ENCODE data around the gene LGALS7.
"Not testable (repeated sequence)": the region's sequence is repeated elsewhere in the genome, so short reads cannot be mapped to it uniquely, and the experiment has no call there.

Gene LGALS7

GRCh38 chr19:38770228-38770948 lies 2.9 kb downstream of the LGALS7 start:
- DNase-seq: not testable (repeated sequence)

GRCh38 chr19:38769635-38770211 lies 3.6 kb downstream of the LGALS7 start:
- DNase-seq: peak; percentile 90

- no peak for DNase-seq
These were observed 6.9 kb downstream of the LGALS7 start for GRCh38 chr19:38766276-38767047.

GRCh38 chr19:38765214-38765613 lies 8.1 kb downstream of the LGALS7 start:
- DNase-seq: no peak

- no peak for DNase-seq
These were observed 9.5 kb downstream of the LGALS7 start for GRCh38 chr19:38763795-38764220.

GRCh38 chr19:38761884-38762389 lies 11.4 kb downstream of the LGALS7 start:
- not testable (repeated sequence) for DNase-seq

GRCh38 chr19:38760805-38761517 lies 12.4 kb downstream of the LGALS7 start:
- peak; percentile 8 for DNase-seq

GRCh38 chr19:38759590-38760003 lies 13.7 kb downstream of the LGALS7 start:
- no peak for DNase-seq

GRCh38 chr19:38754196-38754595 lies 19.1 kb downstream of the LGALS7 start:
- DNase-seq: not testable (repeated sequence)

- not testable (repeated sequence) for DNase-seq
These were observed 19.5 kb downstream of the LGALS7 start for GRCh38 chr19:38753783-38754182.

- DNase-seq: no peak
These were observed 28.0 kb downstream of the LGALS7 start for GRCh38 chr19:38745316-38745715.

- DNase-seq: no peak
These were observed 28.4 kb downstream of the LGALS7 start for GRCh38 chr19:38744874-38745273.

- DNase-seq: no peak
These were observed 29.0 kb downstream of the LGALS7 start, which contains the start of gene CAPN12 for GRCh38 chr19:38744298-38744681. TSS of gene CAPN12 (minus strand) at chr19:38744474. CDS start at chr19:38744165, 309 bp downstream.

- no peak for DNase-seq
These were observed 29.7 kb downstream of the LGALS7 start for GRCh38 chr19:38743394-38744297.

GRCh38 chr19:38742906-38743305 lies 30.4 kb downstream of the LGALS7 start:
- DNase-seq: no peak

GRCh38 chr19:38742296-38742695 lies 31.0 kb downstream of the LGALS7 start:
- no peak for DNase-seq

- no peak for DNase-seq
These were observed 31.6 kb downstream of the LGALS7 start for GRCh38 chr19:38741670-38742069.

- no peak for DNase-seq
These were observed 32.4 kb downstream of the LGALS7 start for GRCh38 chr19:38740932-38741331.

- DNase-seq: no peak
These were observed 33.1 kb downstream of the LGALS7 start for GRCh38 chr19:38740257-38740592.

- no peak for DNase-seq
These were observed 33.7 kb downstream of the LGALS7 start for GRCh38 chr19:38739440-38740256.
